RPMI7951 (cell line): ENCODE measurements around the gene SEMA4D. TPM values are rescaled to one million over a fixed set of nuclear protein-coding genes. Genes with fewer than 3 reads are reported as not detected.
"Not testable (repeated sequence)": the region's sequence is repeated elsewhere in the genome, so short reads cannot be mapped to it uniquely, and the experiment has no call there.

Source experiments
- DNase-seq: peaks from one replicate; pipeline ENCODE4 v3.0.0-alpha.2; 2012; ENCODE audit warnings: low read depth
- total RNA-seq: library from RNA; depleted of rRNA; stranded (reverse); fragments of >200 nt; shearing (Covaris generic); gene quantifications from 2 replicates; pipeline ENCODE4 v1.2.3, GENCODE V29; 2014

SEMA4D gene
- total RNA-seq, 1 experiment from 2014 or later = 0.12 TPM

DNA sequence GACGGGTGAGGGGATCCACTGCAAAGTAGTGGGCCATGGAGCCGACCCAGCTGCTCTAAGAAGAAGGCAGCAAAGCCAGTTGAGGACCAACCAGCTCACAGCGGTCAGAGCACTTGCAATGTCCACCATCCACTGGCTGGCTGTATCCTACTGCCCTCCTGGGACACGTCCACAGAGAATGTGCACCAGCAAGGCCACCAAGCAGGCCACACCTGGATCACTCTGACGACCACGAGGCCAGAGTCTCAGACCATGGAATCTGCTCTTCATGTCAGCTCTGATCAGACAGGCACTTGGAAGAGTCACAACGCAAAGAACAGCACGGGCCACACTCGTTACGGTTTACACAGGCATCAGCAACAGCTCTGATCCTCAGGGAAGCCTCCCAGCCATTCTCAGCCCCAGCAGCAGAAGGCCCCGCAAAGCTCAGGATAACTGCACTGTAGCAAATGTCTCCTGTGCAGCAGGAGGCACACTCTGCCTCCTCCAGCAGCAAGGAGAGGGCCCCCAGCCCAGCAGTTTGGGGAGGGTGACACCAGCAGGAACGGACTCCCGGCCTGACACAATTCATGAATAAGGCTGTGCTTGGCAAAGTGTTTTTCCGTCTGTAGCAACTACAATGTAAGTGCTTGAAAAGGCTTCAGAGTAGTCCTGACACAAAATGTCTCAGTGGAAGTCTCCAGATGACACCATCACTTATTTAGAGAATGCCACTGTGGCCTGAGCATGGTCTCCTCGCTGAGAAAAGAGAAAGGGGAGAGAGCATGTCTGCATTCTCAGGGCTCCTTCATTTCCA is 15.7 kb downstream of the SEMA4D start:
- DNase-seq = no peak

- DNase-seq = no peak
Observed at GRCh38 chr9:89481538-89481915, 16.4 kb downstream of the SEMA4D start.

DNA sequence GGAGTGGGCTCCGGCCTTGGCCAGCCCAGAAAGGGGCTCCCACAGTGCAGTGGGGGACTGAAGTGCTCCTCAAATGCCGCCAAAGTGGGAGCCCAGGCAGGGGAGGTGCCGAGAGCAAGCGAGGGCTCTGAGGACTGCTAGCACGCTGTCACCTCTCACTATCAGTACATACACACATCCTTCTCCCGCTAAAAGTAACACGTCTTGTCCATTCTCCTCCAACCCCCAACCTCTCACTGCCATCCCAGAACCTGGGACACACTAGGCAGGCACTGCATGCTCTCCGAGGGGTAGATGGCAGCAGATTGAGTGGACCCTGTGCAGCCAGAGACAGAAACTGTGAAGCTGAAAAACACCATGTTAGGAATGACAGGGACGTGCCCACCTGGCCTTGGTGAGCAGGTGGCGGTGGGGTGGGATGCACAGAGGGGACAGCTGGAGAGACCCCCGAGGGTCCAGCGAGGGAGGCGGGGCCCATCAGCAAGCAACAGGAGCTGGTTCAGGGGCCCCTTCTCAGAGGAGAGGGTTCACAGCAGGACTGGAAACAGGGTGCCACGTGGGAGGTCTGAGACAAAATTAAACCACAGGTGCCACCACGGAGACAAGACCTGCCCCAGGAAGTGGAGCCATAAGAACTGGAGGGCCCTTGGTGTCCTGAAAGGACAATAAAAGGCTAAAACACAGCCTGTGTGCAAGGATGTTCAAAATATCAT is 16.9 kb downstream of the SEMA4D start:
- DNase-seq = no peak

DNA sequence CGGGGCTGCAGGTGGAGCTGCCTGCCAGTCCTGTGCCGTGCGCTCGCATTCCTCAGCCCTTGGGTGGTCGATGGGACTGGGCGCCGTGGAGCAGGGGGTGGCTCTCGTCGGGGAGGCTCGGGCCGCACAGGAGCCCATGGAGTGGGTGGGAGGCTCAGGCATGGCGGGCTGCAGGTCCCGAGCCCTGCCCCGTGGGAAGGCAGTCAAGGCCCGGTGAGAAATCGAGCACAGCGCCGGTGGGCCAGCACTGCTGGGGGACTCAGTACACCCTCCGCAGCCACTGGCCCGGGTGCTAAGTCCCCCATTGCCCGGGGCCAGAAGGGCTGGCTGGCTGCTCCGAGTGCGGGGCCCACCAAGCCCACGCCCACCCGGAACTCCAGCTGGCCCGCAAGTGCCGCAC is 17.5 kb downstream of the SEMA4D start:
- not testable (repeated sequence) for DNase-seq

GRCh38 chr9:89479669-89480011 is 18.3 kb downstream of the SEMA4D start:
- not testable (repeated sequence) for DNase-seq

- DNase-seq = no peak
Observed at GRCh38 chr9:89478821-89479668, 18.9 kb downstream of the SEMA4D start.

DNA sequence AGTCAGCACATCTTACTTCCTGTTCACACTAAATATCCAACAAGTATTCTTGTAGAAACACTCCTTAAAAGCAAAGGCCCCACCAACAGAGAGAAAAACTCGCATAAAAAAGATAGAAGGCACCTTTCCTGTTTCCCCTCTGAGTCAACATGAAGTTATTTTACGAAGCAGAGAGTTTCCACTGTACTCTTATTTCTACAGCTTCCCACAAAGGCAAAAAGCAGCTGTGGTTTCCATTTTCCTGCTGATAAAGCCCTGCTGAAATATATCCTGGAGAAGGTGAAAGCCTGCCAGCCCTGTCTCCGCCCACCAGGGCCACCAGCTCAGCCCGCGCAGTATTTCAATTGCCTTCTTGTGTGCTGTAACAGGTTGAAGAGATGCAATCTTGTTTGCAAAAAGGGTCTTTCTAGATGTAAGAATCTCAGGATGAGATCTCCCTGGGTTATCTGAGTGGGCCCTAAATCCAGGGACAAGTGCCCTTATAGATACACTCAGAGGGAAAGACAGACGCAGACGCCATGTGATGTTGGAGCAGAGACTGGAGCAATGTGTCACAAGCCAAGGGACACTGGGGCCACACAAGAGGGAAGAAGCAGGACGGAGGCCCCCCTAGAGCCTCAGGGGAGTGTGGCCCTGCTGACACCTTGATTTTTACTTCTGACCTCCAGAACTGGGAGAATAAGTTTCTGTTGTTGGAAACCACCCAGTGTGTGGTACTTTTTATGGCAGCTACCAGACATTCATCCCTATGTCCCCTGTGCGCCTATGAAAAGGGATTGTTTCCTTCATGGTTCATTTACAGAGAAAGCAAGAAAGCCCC is 19.9 kb downstream of the SEMA4D start:
- no peak for DNase-seq

GRCh38 chr9:89477384-89477783 is 20.5 kb downstream of the SEMA4D start:
- DNase-seq = no peak

DNA sequence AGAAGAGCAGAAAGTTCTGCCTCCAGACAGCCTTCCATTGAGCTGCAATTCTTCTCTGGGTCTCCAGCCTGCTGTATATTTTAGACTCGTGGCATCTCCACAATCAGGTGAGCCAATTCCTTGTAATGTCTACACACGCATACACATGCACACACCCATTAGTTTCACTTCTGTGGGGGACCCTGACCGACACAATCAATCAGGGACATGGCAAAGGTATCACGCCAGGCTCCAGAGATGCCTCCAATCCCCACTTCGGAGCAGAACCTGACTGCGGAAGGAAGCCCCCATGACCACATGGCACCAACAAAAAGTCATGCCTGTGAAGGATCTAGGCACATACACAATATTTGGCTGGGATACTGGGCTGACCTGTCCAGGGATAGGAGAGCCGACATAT is 21.4 kb downstream of the SEMA4D start:
- DNase-seq = no peak

DNA sequence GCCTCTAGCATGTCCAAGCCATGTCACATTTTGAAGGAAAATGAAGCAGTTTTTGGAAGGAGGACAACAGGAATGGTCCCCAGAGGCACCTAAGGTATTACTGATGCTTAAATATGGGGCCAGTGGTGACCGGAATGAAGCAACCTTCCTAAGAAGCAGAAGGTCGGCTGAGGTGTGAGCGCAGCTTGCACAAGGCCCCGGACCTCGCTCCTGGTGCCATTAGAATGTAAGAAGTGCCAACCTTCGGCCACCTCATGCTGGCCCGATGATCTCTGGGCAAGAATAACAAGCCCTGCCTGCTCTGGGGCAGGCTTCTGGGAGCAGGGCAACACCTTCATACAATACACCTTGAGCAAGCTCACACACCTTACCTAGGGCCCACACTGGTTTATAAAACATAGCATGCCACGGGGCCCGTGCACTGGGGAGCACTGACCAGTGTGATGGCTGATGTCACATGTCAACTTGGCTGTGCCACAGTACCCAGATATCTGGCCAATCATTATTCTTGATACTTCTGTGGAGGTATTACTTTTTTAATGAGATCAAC is 21.9 kb downstream of the SEMA4D start:
- DNase-seq = no peak

- no peak for DNase-seq
Observed at GRCh38 chr9:89474939-89475338, 23.0 kb downstream of the SEMA4D start.

GRCh38 chr9:89473762-89474469 is 24.0 kb downstream of the SEMA4D start:
- DNase-seq = no peak

DNA sequence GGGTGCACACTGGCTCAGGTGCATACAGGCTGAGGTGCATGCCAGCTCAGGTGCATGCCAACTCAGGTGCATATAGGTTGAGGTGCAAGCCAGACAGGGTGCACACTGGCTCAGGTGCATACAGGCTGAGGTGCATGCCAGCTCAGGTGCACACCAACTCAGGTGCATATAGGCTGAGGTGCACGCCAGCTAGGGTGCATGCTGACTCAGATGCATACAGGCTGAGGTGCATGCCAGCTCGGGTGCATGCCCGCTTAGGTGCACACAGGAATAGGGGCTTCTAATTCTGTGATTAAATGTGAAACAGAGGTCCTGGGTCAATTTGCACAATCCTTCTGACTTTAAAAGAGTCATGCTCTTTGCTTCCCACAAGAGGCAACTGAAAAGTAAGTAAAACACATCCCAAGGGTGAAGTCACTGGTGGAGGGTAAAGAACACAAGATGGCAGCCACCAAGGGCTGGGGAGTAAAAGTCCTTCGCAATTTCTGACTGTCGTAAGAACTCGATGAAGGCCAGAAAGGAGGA is 26.1 kb downstream of the SEMA4D start:
- DNase-seq = not testable (repeated sequence)

DNA sequence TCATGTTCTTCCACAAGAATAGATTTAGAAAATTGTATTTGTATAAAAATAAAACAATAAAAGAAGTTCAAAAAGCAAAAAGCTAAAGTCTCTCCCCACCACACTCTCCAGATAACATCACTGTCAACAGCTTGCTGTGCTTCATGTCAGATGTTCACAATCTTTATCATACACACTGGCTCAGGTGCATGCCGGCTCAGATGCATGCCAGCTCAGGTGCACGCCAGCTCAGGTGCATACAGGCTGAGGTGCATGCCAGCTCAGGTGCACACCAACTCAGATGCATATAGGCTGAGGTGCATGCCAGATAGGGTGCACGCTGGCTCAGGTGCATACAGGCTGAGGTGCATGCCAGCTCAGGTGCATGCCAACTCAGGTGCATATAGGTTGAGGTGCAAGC is 26.5 kb downstream of the SEMA4D start:
- DNase-seq = no peak

- no peak for DNase-seq
Observed at GRCh38 chr9:89470224-89470839, 27.6 kb downstream of the SEMA4D start.

GRCh38 chr9:89469003-89469402 is 28.9 kb downstream of the SEMA4D start:
- no peak for DNase-seq

GRCh38 chr9:89468281-89468960 is 29.5 kb downstream of the SEMA4D start:
- no peak for DNase-seq

DNA sequence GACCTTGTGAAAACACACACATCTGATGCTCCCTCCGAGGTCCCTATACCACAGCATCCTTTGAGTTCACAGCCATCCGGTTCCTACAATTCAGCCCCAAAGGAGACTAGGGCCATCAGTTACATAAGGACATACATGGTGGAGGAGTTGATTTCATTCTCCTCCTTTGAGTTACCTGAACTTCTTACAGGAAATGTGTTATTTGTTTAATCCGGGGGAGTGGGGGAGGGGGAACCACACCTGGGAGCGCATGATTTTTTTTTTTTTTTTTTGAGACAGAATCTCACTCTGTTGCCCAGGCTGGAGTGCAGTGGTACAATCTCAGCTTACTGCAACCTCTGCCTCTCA is 30.7 kb downstream of the SEMA4D start:
- no peak for DNase-seq

DNA sequence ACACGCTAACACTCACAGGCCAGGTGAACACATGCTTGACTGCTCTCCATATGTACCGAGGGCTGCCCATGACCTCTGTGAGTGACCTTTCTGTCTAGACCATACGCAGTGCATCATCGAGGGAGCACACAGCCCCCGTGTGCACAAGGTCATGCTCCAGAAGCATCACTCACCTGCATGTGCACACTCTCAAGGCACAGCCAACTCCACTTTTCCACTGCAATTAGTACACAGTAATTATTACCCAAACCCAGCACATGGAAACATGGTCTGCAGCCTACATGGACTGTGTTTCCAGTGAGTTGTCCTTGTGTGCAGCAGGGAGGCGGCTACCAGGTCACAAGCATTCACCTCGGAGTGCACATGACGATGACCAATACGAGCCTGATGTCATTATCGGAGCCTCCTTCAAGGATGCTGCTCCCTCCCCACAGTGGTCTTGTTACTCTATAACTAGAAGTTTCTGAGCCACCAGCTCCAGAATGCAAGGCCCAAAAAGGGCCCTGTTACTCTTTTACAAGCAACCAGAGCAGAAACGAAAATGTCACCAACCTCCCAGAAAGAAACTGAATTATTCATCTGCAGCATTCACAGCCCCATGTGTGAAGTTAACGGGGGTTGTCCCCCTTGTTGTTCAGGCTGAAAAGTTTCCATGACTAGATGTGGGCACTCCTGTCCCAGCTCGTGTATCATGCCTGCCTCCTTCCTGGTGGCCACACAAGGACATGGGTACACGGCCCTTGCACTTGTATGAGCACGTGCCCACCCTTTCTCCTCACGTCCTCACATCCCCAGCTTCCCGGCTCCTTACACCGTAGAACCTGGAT is 31.2 kb downstream of the SEMA4D start:
- DNase-seq = no peak
